Esophagus muscularis mucosa (tissue), 4 donors: ENCODE measurements around the gene NKAIN2. TPM values are rescaled to one million over a fixed set of nuclear protein-coding genes. Genes with fewer than 3 reads are reported as not detected.

Experiments used
- DNase-seq: peaks from one replicate; pipeline ENCODE4 v3.0.0-alpha.2; 2017; ENCODE audit errors: extremely low spot score
- H3K27ac ChIP-seq, 4 donors: fragments of 200-600 bp; sonication (generic); replicated peaks in 1 of 4; 1 replicate in 3 of 4; 2 replicates in 1 of 4; pipeline ENCODE4 v1.5.1; 2016 to 2019; ENCODE audit warnings: mild to moderate bottlenecking in 1 of 4
- H3K27me3 ChIP-seq, 4 donors: fragments of 200-600 bp; sonication (generic); one replicate each; pipeline versions ENCODE4 v1.5.1 to v1.6.0; 2016 to 2019
- H3K36me3 ChIP-seq, 4 donors: fragments of 200-600 bp; sonication (generic); one replicate each; pipeline ENCODE4 v1.5.1; 2016 to 2019
- H3K4me1 ChIP-seq, 4 donors: fragments of 200-600 bp; sonication (generic); one replicate each; pipeline ENCODE4 v1.5.1; 2016 to 2019
- H3K4me3 ChIP-seq, 4 donors: fragments of 200-600 bp; sonication (generic); 1 replicate in 2 of 4; 2 replicates in 2 of 4; pipeline ENCODE4 v1.5.1; 2016 to 2019; ENCODE audit warnings: mild to moderate bottlenecking in 4 of 4, moderate library complexity in 1 of 4
- H3K9me3 ChIP-seq, 4 donors: fragments of 200-600 bp; sonication (generic); 1 replicate in 3 of 4; 2 replicates in 1 of 4; pipeline ENCODE4 v1.5.1; 2016 to 2019
- CTCF ChIP-seq, 3 experiments: fragments of 200-600 bp in 2 of 3; fragments of 450-650 bp in 1 of 3; sonication (generic) in 2 of 3; IDR thresholded peaks; one replicate each; pipeline ENCODE4 v1.5.1; 2017 to 2019; ENCODE audit warnings: antibody characterized with exemption in 3 of 3, mild to moderate bottlenecking in 2 of 3, moderate library complexity in 1 of 3
- EP300 ChIP-seq: sonication (generic); formaldehyde crosslinking; IDR thresholded peaks from one replicate; pipeline ENCODE4 v1.6.1; 2017; ENCODE audit warnings: antibody characterized with exemption
- POLR2A ChIP-seq: fragments of 450-650 bp; IDR thresholded peaks from one replicate; pipeline ENCODE4 v1.6.1; 2017; ENCODE audit warnings: antibody characterized with exemption, moderate library complexity, mild to moderate bottlenecking, low read depth
- POLR2AphosphoS5 ChIP-seq, 2 donors: sonication (generic); formaldehyde crosslinking; IDR thresholded peaks; one replicate each; pipeline ENCODE4 v1.6.1; 2017; ENCODE audit warnings: antibody characterized with exemption in 2 of 2
- WGBS: methylation state at CpG from one replicate; pipeline ENCODE4 v1.1.5; 2018; 5-methylcytosine and 5-hydroxymethylcytosine counted together
- intact Hi-C: fragments of 100-400 bp; cut with DNase I; formaldehyde crosslinking; loops from one replicate; pipeline ENCODE4 v1.15.1; 2023
- total RNA-seq, 4 donors: library from RNA; depleted of rRNA; stranded (reverse); fragments of >200 nt; gene quantifications; one replicate each; pipeline versions ENCODE4 v1.1.0 to v1.2.1, GENCODE V29; 2016

The NKAIN2 gene
- total RNA-seq, 4 donors from 2014 or later, result 0.11 to 0.66 (median 0.13) TPM; not detected in 1

GRCh38 chr6:124040655-124041054 lies 237.0 kb downstream of the NKAIN2 start:
- 69% methylated on average over 2 of the region's 2 CpGs for WGBS
- no peak for DNase-seq
- H3K27ac ChIP-seq, result no peak overlapping the region

DNA sequence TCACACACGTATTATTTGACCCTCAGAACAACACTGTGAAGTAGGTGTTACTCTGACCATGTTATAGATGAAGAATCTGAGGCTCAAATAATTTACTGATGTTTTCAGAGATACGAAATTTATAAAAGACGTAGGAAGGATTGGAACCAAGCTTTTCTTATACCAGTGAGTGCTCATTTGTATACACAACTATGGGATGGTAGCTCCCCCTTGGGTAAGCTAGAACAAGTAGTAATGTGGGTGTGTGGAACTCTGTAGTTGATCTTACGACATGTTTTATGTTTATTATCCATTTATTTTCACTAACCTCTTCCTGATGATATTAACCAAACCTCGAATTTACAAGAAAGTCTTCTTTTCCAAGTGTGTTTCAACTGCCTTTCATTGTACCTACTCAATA lies 248.5 kb downstream of the NKAIN2 start:
- Histone ChIP-seq H3K4me3 (no peak overlapping the region), H3K4me1 (peaks cover 0 to 7% (median 3%) of the 10 kb centered on the region in 4 donors), H3K27me3 (no peaks in the 10 kb centered on the region), H3K36me3 (no peaks in the 10 kb centered on the region), H3K27ac (no peak overlapping the region), H3K9me3 (no peaks in the 10 kb centered on the region)
- WGBS, result 90% methylated on average over 5 of the region's 5 CpGs
- intact Hi-C loops, result no loop called here
- DNase-seq, result no peak
- TF ChIP-seq CTCF (IDR thresholded peaks at IDR 0.05), result no peak

More at GRCh38 chr6:124040655-124041054, 237.0 kb downstream of the NKAIN2 start:
- Histone ChIP-seq H3K4me1 (peaks cover 0 to 3% (median 0%) of the 10 kb centered on the region in 4 donors), H3K4me3 (no peak overlapping the region), H3K9me3 (no peaks in the 10 kb centered on the region), H3K36me3 (no peaks in the 10 kb centered on the region), H3K27me3 (no peaks in the 10 kb centered on the region)
- TF ChIP-seq EP300, result no peak
- TF ChIP-seq POLR2A, result no peak
- no peak for TF ChIP-seq CTCF (IDR thresholded peaks at IDR 0.05)
- intact Hi-C loops, result no loop called here

GRCh38 chr6:124053315-124053714 lies 249.7 kb downstream of the NKAIN2 start:
- TF ChIP-seq POLR2AphosphoS5 (IDR thresholded peaks at IDR 0.05) (no peak), CTCF (IDR thresholded peaks at IDR 0.05) (no peak), POLR2A (no peak), EP300 (no peak)
- intact Hi-C loops, result no loop called here
- Histone ChIP-seq H3K9me3 (no peaks in the 10 kb centered on the region), H3K4me1 (peaks cover 0 to 15% (median 3%) of the 10 kb centered on the region in 4 donors), H3K4me3 (no peak overlapping the region), H3K27me3 (no peaks in the 10 kb centered on the region), H3K27ac (no peak overlapping the region), H3K36me3 (no peaks in the 10 kb centered on the region)
- 82% methylated on average over 2 of the region's 2 CpGs for WGBS
- no peak for DNase-seq

- H3K27ac ChIP-seq, result no peak overlapping the region
- TF ChIP-seq CTCF (IDR thresholded peaks at IDR 0.05) (no peak), POLR2AphosphoS5 (IDR thresholded peaks at IDR 0.05) (no peak), EP300 (no peak), POLR2A (no peak)
- intact Hi-C loops, result no loop called here
These were observed 250.4 kb downstream of the NKAIN2 start for GRCh38 chr6:124054034-124054433.

GRCh38 chr6:124055395-124055794 lies 251.7 kb downstream of the NKAIN2 start:
- H3K27ac ChIP-seq, result no peak overlapping the region
- DNase-seq, result no peak
- peaks cover 0 to 15% (median 3%) of the 10 kb centered on the region in 4 donors for H3K4me1 ChIP-seq
- no peaks in the 10 kb centered on the region for H3K27me3 ChIP-seq
- intact Hi-C loops, result no loop called here
- H3K4me3 ChIP-seq, result no peak overlapping the region
- no peaks in the 10 kb centered on the region for H3K9me3 ChIP-seq
- TF ChIP-seq POLR2A (no peak), POLR2AphosphoS5 (IDR thresholded peaks at IDR 0.05) (no peak), CTCF (IDR thresholded peaks at IDR 0.05) (no peak), EP300 (no peak)
- no peaks in the 10 kb centered on the region for H3K36me3 ChIP-seq

More at GRCh38 chr6:124054034-124054433, 250.4 kb downstream of the NKAIN2 start:
- no peaks in the 10 kb centered on the region for H3K27me3 ChIP-seq
- no peaks in the 10 kb centered on the region for H3K9me3 ChIP-seq
- peaks cover 0 to 15% (median 3%) of the 10 kb centered on the region in 4 donors for H3K4me1 ChIP-seq
- no peak for DNase-seq
- no peaks in the 10 kb centered on the region for H3K36me3 ChIP-seq
- no peak overlapping the region for H3K4me3 ChIP-seq
